HS-27A (cell line): ENCODE results near the gene HLA-G.
"Not testable (repeated sequence)": the region's sequence is repeated elsewhere in the genome, so short reads cannot be mapped to it uniquely, and the experiment has no call there.

Experiments
- DNase-seq: peaks from one replicate; pipeline ENCODE4 v3.0.0-alpha.2; 2012; ENCODE audit warnings: low read depth, missing footprints

The HLA-G gene

GRCh38 chr6:29872791-29873190, 45.2 kb downstream of the HLA-G start:
- DNase-seq = no peak

DNA sequence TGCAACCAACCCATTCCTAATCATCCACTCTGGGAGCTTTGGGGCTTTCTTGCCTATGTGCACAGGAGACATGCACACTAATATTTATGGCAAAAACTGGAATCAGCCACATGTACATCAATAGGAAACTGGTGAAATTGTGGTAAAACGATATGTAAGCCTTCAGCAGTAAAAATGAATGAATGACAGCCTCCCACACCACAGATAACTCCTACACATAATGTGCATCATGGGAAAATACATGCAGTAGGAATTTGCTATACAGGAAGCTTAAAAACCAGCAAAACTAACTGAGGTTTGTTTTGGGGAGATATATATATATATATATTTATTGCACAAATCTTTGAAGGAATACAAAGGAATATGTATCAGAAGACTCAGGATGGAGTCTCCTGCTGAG, 47.6 kb downstream of the HLA-G start:
- no peak for DNase-seq

DNA sequence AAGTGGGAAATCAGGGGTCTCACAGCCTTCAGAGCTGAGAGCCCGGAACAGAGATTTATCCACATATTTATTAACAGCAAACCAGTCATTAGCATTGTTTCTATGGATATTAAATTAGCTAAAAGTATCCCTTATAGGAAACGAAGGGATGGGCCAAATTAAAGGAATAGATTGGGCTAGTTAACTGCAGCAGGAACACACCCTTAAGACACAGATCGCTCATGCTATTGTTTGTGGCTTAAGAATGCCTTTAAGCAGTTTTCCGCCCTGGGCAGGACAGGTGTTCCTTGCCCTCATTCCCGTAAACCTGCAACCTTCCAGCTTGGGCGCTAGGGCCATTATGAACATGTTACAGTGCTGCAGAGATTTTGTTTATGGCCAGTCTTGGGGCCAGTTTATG, 48.1 kb downstream of the HLA-G start:
- DNase-seq = not testable (repeated sequence)
